Panc1 (cell line): Measurements from ENCODE around the gene CLSTN2.

Experiments used
- TCF7L2 ChIP-seq: IDR thresholded peaks from 2 replicates; pipeline ENCODE4 v1.6.1; 2011; ENCODE audit warnings: mild to moderate bottlenecking, low read depth, low read length, inconsistent platforms
- TF ChIP-seq, protein P1 (sequence below): fragments of 450-650 bp; IDR thresholded peaks from 2 replicates; pipeline ENCODE4 v1.5.1; 2017; ENCODE audit warnings: mild to moderate bottlenecking

DNA sequence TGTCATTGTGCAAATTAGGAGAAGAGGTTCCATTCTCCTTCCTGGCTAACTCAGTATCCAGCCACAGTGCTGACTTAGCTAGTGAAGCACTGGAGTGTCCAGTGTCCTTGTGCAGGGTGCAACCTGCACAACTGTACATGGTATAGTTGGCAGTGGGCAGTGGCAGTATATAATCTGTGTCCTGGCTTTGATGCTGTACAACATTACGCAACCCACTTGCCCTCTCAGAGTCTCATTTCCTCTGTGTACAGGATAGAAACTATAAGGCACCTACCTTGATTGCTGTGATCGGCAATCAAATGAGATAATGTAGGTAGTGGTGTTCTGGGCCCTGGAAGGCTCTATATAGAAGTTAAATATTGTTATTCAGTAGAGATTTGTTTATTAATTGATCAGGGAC lies 333.6 kb downstream of the CLSTN2 start:
- TF ChIP-seq, protein P1, sequence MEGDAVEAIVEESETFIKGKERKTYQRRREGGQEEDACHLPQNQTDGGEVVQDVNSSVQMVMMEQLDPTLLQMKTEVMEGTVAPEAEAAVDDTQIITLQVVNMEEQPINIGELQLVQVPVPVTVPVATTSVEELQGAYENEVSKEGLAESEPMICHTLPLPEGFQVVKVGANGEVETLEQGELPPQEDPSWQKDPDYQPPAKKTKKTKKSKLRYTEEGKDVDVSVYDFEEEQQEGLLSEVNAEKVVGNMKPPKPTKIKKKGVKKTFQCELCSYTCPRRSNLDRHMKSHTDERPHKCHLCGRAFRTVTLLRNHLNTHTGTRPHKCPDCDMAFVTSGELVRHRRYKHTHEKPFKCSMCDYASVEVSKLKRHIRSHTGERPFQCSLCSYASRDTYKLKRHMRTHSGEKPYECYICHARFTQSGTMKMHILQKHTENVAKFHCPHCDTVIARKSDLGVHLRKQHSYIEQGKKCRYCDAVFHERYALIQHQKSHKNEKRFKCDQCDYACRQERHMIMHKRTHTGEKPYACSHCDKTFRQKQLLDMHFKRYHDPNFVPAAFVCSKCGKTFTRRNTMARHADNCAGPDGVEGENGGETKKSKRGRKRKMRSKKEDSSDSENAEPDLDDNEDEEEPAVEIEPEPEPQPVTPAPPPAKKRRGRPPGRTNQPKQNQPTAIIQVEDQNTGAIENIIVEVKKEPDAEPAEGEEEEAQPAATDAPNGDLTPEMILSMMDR = no peak
- no peak for TF ChIP-seq TCF7L2
